Left ventricle myocardium superior (tissue), 1 donor: ENCODE results near the gene DBNDD2. TPM values are rescaled to one million over a fixed set of nuclear protein-coding genes. Genes with fewer than 3 reads are reported as not detected.

Experiments used
- ATAC-seq: fragments of 200-7000 bp; cut with Tn5 transposase; one replicate; pipeline ENCODE4 v1.9.1; 2020; ENCODE audit warnings: mild to moderate bottlenecking, moderate library complexity
- DNase-seq: peaks from one replicate; pipeline ENCODE4 v3.0.0-alpha.2; 2020
- intact Hi-C: fragments of 100-400 bp; cut with micrococcal nuclease; formaldehyde crosslinking; loops from one replicate; pipeline ENCODE4 v1.11.0; 2022
- microRNA-seq: library from miRNA; unstranded; fragments of <30 nt; microRNA quantifications from one replicate; pipeline ENCODE4 v1.2.0, GENCODE V29; 2020; ENCODE audit warnings: borderline number of aligned reads
- total RNA-seq: library from RNA; stranded (reverse); fragmentation: NEBNext Ultra II Directional; extraction: Animal tissue kit (Norgen Biotek cat#: 25700); gene quantifications from one replicate; pipeline ENCODE4 v1.2.1, GENCODE V29; 2021
- donor health status: DM: no; HTN: yes; CAD: no; lungs with severe emphysema.

Gene DBNDD2
- total RNA-seq, 1 donor from 2014 or later, result 339 TPM

DNA sequence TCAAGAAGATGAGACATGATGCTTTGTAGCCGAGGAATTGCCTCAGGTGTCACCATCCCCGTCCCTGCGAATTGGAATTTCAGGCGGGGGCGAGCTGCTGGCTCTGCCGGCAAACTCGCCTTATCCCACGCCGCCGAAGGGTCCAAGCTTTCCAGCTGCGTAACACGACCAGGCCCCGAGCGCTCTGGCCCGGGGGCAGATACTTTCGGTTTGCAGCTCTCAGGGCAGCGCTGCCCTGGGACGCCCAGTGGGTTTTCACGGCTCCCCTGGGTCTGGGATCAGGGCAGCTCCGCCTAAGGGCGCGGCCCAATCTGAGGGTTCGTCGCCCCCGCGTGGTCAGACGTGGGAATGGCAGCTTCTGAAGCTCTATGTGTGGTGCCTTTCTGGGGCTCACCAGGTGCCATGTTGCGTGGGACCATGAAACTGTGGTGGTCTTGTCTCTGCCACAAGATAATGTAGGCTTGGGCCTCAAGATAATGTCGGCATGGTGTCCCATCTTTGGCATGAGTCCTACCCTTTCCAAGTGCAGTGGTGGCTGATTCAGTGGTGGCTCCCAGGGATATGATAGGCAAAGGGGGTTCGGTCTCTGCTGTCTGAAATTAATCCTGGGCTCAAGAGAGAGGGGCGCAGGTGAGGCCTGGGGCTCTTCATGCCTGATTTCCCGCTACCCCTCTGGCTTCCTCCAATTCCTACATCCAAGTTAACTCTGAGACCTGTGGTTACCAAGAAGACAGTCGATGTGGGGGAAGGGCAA lies 28.8 kb downstream of the DBNDD2 start:
- DNase-seq (peak; percentile 94), ATAC-seq (peak; percentile 94)

DNA sequence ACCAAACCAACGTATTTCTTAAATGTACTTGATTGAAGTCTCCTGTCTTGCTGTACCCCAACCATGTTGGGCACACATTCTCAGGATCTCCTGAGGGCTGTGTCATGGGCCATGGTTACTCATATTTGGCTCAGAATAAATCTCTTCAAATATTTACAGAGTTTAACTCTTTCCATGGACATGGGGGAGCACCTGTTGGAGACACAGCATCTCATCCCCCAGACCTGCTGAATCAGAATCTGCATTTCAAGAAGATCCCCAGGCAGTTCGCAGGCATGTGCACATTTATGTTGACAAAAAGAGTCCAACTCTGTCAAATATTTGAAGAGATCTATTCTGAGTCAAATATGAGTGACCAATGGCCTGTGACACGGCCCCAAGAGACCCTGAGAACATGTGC lies 32.3 kb downstream of the DBNDD2 start:
- intact Hi-C loops, result no loop called here
- DNase-seq (no peak), ATAC-seq (no peak)

More for the DNA sequence above, 28.8 kb downstream of the DBNDD2 start:
- intact Hi-C loops, result loop anchor here (5.0 to 10.0 kb wide), 2 partner anchors 62 to 115 kb away; partner anchors contain the start of gene TP53TG5

DNA sequence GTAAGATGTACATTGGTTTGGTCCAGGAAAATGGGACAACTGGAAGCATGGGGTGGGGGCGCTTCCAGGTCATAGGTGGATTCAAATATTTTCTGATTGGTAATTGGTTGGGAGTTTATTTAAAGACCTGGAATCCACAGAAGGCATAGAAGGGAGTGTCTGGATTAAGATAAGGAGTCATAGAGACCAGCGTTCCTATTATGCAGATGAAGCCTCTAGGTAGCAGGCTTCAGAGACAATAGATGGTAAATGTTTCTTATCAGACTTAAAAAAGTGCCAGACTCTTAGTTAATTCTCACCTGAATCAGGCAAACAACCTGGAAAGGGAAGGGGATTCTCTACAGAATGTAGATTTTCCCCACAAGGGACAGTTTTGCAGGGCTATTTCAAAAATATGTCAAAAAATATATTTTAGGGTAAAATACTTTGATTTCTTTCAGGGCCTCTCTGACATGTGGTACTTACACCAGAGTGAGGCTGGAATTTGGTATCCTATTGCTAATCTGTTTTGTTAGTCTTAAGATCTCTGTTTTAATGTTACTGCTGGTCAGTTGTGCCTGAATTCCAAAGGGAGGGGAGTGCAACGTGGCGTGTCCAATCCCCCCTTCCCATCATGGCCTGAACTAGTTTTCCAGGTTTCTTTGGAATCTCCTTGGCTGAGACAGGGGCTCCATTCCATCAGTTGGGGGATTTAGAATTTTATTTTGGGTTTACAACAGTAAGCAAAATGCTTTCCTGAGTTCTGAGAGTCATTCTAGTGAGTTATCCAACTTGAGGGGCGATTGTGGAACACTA lies 33.0 kb downstream of the DBNDD2 start:
- intact Hi-C loops, result no loop called here
- ATAC-seq, result no peak
- no peak for DNase-seq

DNA sequence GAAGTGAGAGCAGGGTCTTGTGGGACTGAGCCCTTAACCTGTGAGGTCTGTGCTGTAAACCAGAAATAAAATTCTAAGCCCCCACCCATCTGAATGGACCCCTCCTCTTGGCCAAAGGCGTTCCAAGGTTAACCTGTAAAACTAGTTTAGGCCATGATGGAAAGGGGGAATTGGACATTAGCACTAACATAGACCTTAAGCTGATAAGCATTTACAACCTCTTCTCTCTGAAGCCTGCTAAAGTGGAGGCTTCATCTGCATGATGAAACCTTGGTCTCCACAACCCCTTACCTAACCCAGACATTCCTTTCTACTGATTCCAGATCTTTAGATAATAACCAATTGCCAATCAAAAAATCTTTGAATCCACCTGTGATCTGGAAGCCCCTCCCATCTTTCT lies 33.7 kb downstream of the DBNDD2 start:
- intact Hi-C loops, result no loop called here
- no peak for DNase-seq
- no peak for ATAC-seq

DNA sequence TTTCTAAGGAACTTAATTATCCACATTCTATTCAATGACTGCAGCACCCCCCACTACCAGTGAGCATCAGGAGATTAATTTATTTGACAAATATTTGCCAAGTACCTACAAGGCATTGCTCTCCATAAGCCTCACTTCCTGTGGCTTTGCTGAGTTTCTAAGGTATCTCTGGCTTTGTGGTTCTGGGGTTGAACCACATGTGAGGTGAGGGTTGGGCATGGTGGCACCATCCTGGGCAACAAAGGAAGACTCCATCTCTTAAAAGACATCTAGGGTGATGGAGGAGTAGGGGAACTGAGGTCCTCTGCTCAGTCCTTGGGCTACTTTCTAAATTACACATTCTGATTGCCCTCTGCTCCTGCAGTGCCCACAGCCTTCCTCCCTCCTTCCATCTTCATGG lies 36.0 kb downstream of the DBNDD2 start:
- no peak for ATAC-seq
- no peak for DNase-seq
- intact Hi-C loops, result no loop called here

DNA sequence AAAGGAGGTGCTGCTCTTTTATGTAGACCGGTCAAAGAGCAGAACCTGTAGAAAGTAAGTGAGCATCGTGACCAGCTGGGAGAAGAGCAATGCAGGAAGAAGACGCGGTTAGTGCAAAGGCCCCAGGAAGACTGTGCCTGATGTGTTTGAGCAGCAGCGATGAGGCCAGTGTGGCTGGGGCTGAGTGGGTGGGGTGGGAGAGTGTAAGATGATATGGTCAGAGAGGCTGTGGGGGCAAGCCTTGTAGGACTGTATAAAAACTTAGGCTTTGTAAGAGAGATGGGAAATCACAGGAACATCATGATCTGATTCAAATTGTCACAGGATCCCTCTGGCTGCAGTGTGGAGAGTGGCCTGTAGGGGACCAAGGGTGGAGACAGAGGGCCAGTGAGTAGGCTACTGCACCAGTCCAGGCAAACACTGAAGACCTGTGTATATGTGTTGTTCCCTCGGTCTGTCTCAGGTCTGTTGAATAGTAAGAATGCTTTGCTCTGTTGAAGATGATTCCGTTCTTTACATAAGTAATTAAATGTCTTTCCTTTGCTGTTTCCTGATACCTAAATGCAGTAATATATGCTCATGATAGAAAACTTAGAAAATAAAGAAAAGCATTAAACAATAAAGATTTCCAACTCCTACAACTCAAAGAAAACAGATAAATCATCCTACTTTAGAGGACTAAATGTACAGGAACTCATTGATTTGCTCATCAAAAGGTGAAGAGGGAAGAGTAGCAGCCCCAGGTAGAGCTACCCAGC lies 37.9 kb downstream of the DBNDD2 start:
- DNase-seq (no peak), ATAC-seq (no peak)
- intact Hi-C loops, result no loop called here

DNA sequence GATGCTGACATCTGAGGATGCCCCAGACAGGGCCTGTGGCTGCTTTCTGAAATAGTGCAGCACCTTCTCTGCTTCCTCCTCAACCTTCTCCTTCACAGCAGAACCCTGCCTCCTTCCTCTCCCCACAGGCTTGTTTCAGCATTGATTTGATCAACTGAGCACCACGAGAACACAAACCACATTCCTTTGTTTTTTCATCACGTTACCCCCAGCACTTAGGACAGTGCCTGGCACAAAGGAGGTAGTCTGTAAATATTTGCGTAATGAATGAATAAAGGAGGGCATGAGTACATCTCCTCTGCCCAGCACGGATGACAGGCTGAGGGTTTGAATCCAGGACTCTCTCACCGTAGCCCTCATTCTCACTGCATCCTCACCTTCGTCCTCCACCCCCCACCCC lies 40.2 kb downstream of the DBNDD2 start:
- ATAC-seq, result no peak
- intact Hi-C loops, result no loop called here
- no peak for DNase-seq

DNA sequence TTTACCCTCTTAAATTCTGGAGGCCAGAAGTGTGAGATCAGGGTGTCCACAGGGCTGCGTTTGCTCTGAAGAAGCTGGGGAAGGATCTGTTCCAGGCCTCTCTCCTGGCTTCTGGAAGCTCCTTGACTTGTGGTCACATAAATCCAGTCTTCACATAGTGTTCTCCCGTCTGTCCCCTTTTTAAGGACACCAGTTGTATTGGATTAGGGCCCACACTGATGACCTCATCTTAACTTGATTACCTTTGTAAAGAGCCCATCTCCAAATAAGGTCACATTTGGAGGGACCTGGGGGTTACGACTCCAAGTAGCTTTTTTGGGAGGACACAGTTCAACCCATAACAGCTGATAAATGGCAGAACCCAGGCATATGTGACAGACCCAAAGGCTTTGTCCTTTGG lies 41.4 kb downstream of the DBNDD2 start:
- peak; percentile 46 for ATAC-seq
- DNase-seq, result no peak
- intact Hi-C loops, result no loop called here

DNA sequence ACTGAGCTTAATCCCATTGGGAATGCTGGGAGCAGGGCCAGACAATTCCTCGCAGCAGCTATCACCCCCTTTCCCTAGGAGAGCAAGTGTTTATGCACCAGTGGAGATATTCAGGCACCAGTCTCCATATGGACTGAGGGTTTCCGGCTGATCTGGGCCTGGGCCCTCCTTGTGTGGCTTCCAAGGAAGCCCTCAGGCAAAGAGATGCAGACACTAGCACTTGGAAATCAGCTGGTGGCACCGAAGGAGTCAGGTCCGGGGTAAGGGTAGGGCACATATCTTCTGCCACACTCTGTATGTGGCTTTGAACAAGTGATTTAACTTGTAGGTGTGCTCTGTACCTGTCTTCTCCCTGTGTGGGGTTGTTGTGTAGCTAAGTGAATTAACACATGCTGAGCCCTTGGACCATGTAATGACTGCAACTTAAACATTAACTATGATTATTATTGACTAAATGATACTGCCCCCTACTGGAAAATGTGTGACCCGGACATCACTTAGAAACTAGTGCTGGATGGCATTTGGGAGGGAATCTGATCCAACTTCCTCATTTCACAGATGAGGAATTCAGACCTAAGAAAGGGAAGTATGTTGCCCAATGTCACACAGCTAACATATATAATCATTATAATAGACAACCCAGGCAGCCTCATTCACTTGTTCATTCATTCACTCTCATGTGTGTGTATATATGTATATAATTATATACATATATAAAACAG lies 42.2 kb downstream of the DBNDD2 start:
- ATAC-seq (peak; percentile 52), DNase-seq (no peak)
- intact Hi-C loops, result no loop called here

DNA sequence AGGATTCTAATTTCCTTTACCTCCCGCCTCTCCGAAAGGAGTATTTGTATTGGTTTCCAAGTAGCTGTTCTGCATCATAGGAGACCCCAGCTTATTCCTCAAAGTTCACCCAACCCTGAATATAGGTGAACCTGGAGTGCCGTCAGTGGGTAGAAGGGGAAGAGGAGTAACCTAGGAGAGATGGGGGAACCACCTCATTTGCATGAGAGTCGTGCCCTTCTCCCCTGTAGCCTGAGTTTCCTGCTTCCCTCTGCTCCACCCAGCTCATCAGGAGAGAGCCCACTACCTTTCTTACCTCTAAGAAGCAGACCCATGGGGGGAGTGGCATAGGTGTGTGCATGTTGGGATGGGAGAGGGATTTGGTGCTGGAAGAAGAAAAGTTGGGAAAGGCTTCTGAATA lies 44.1 kb downstream of the DBNDD2 start:
- no peak for ATAC-seq
- intact Hi-C loops, result no loop called here
- DNase-seq, result no peak

DNA sequence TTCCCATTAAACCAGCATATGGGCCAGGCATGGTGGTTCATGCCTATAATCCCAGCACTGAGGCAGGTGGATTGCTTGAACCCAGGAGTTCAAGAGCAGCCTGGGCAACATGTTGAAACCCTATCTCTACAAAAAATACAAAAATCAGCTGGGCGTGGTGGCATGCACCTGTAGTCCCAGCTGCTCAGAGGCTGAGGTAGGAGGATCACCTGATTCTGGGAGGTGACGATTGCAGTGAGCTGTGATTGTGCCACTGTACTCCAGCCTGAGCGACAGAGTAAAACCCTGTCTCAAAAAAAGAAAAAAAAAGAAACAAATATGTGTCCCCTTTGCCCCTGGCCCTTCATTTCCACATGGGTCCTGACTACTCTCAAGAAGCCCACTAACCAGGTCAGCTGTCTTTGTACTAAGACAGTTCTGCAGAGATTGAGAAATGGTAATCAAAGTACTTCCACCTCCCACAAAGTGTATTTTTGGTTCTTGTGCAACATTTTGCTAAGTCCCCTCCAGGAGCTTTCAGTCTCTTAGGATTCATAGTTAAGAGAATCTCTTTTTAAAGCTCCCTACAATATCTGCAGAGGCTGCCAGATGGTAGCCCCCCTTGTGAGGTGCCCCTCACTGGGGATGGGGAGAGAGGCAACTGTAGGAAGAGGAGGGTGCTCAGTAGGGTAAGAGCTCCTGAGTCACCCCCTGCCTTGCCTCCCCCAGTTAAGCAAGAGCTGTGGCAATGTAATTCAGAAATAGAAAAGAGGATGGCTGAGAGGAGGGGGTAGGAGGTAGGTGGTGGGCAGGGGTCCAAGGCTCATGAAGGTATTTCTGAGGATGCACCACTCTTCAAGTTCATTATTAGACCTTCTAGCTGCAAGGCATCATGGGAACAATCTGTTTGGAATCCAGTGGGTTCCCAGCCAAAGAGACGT lies 44.9 kb downstream of the DBNDD2 start:
- intact Hi-C loops, result no loop called here
- ATAC-seq (no peak), DNase-seq (no peak)

DNA sequence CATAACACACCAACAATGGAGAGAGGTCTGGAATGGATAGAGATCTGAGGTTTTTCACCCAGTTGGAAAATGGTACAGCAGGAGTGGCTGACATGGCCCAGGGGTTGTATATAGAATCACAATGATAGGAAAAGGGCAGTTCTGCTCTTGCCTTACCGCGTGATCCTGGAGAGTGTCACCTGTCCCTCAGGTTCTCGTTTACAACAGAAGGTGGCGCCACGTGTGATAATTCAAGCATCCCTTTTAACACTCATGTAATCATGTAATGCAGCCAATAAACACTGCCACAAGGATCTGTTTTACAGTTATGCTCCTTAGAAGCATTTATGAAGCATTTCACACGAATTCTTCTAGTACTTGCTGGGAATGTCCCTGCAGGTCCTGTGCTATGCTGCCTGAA lies 48.5 kb downstream of the DBNDD2 start:
- DNase-seq (no peak), ATAC-seq (no peak)
- intact Hi-C loops, result no loop called here

DNA sequence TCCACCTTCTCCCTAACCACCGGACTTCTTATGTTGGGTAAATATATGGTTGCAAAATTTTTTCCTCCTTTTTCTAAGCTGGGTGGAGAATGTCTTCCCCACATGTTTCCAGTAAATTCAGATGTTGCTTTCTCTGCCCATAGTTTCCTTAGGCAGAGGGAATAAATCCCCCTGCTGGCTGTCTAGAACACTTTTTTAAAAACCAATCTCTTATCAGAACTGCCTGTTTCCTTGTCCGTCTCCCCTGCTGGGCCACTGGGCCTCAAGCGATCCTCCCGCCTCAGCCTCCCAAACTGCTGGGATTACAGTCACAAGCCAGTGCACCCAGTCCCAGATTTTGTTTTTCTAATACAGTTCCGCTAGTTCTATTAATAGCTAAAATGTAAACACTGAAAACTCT lies 51.5 kb downstream of the DBNDD2 start:
- DNase-seq (no peak), ATAC-seq (no peak)
- intact Hi-C loops, result no loop called here

Small RNA genes lying within 50 kb of the gene (microRNA-seq; reads per million reads assigned to microRNA genes)
- not detected for gene MIR6812

Other genes with a start within 250 kb of the DBNDD2 start
- gene PI3, start 233.4 kb upstream of the DBNDD2 start, total RNA-seq, result 1.5 TPM
- not detected for gene SEMG1, start 201.3 kb upstream of the DBNDD2 start, total RNA-seq
- gene SEMG2, start 186.9 kb upstream of the DBNDD2 start, total RNA-seq, result not detected
- 21.9 TPM for gene SLPI, start 153.7 kb upstream of the DBNDD2 start, total RNA-seq
- gene RBPJL, start 101.4 kb upstream of the DBNDD2 start, total RNA-seq, result not detected
- gene MATN4, start 100.0 kb upstream of the DBNDD2 start, total RNA-seq, result not detected
- gene SDC4, start 59.9 kb upstream of the DBNDD2 start, total RNA-seq, result 76.9 TPM
- 22.6 TPM for gene SYS1, start 45.1 kb upstream of the DBNDD2 start, total RNA-seq
- 2.1 TPM for gene TP53TG5, start 30.0 kb upstream of the DBNDD2 start, total RNA-seq
- 115 TPM for gene PIGT, start 7.9 kb downstream of the DBNDD2 start, total RNA-seq
- gene WFDC2, start 61.5 kb downstream of the DBNDD2 start, total RNA-seq, result 1.4 TPM
- gene SPINT3, start 107.3 kb downstream of the DBNDD2 start, total RNA-seq, result not detected
- gene WFDC6, start 131.2 kb downstream of the DBNDD2 start, total RNA-seq, result not detected
- gene EPPIN, start 139.1 kb downstream of the DBNDD2 start, total RNA-seq, result not detected
- not detected for gene WFDC8, start 171.0 kb downstream of the DBNDD2 start, total RNA-seq
- not detected for gene WFDC10A, start 221.4 kb downstream of the DBNDD2 start, total RNA-seq
- not detected for gene WFDC9, start 223.0 kb downstream of the DBNDD2 start, total RNA-seq